A549 (cell line): ENCODE data around the gene GHITM.

Source experiments
- CEBPB ChIP-seq, 2 experiments: fragments of >200 bp in 1 of 2; sonication (Bioruptor Twin) in 1 of 2; formaldehyde crosslinking in 1 of 2; IDR thresholded peaks; 2 replicates each; pipeline ENCODE4 v1.6.1; 2012 to 2016
- CHD2 ChIP-seq: fragments of 150-350 bp; IDR thresholded peaks from 2 replicates; pipeline ENCODE4 v1.6.1; 2014; ENCODE audit warnings: low read length; ENCODE audit not compliant: partially characterized antibody
- RAD21 ChIP-seq, 2 experiments: fragments of >200 bp in 1 of 2; sonication (Bioruptor Twin) in 1 of 2; formaldehyde crosslinking in 1 of 2; IDR thresholded peaks in 1 of 2; conservative IDR thresholded peaks in 1 of 2; 2 replicates in 1 of 2; 3 replicates in 1 of 2; pipeline ENCODE4 v1.6.1; 2012 to 2018; ENCODE audit warnings: inconsistent platforms in 1 of 2
- RNF2 ChIP-seq: fragments of 200-600 bp; sonication (generic); IDR thresholded peaks from 2 replicates; pipeline ENCODE4 v1.6.1; 2016; ENCODE audit warnings: low read depth, mild to moderate bottlenecking, antibody characterized with exemption, moderate library complexity, borderline replicate concordance
- ZFP36 ChIP-seq: fragments of 450-650 bp; IDR thresholded peaks from 2 replicates; pipeline ENCODE4 v1.6.1; 2014; ENCODE audit warnings: borderline replicate concordance; ENCODE audit not compliant: partially characterized antibody
- TF ChIP-seq, protein P1 (sequence below): fragments of >200 bp; sonication (Bioruptor Twin); formaldehyde crosslinking; IDR thresholded peaks from 3 replicates; pipeline ENCODE4 v1.5.1; 2016
- TF ChIP-seq, protein P2 (sequence below): fragments of 200-600 bp; sonication (generic); IDR thresholded peaks from 2 replicates; pipeline ENCODE4 v1.6.1; 2016; ENCODE audit warnings: antibody characterized with exemption, mild to moderate bottlenecking, moderate library complexity

DNA sequence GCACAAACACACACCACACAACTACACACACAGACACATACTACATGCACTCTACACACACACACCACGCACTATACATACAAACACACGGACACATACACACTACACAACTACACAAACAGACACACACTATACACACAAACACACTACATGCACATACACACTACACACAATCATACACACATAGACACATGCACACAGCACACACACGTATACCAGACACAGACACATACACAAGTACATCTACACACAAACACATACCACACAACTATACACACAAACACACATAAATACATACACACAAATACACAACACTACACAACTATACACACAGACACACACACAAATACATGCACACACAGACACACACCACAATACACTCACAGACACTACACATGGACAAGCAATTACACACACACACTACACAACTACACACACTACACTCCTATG lies 38.9 kb downstream of the GHITM start:
- TF ChIP-seq, protein P1, sequence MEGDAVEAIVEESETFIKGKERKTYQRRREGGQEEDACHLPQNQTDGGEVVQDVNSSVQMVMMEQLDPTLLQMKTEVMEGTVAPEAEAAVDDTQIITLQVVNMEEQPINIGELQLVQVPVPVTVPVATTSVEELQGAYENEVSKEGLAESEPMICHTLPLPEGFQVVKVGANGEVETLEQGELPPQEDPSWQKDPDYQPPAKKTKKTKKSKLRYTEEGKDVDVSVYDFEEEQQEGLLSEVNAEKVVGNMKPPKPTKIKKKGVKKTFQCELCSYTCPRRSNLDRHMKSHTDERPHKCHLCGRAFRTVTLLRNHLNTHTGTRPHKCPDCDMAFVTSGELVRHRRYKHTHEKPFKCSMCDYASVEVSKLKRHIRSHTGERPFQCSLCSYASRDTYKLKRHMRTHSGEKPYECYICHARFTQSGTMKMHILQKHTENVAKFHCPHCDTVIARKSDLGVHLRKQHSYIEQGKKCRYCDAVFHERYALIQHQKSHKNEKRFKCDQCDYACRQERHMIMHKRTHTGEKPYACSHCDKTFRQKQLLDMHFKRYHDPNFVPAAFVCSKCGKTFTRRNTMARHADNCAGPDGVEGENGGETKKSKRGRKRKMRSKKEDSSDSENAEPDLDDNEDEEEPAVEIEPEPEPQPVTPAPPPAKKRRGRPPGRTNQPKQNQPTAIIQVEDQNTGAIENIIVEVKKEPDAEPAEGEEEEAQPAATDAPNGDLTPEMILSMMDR = no peak
- TF ChIP-seq ZFP36 = no peak
- no peak for TF ChIP-seq RAD21 (conservative IDR thresholded peaks at IDR 0.05 in 1 of 2, IDR thresholded peaks at IDR 0.05 in 1 of 2)
- no peak for TF ChIP-seq CHD2
- TF ChIP-seq RNF2 = no peak
- TF ChIP-seq, protein P2, sequence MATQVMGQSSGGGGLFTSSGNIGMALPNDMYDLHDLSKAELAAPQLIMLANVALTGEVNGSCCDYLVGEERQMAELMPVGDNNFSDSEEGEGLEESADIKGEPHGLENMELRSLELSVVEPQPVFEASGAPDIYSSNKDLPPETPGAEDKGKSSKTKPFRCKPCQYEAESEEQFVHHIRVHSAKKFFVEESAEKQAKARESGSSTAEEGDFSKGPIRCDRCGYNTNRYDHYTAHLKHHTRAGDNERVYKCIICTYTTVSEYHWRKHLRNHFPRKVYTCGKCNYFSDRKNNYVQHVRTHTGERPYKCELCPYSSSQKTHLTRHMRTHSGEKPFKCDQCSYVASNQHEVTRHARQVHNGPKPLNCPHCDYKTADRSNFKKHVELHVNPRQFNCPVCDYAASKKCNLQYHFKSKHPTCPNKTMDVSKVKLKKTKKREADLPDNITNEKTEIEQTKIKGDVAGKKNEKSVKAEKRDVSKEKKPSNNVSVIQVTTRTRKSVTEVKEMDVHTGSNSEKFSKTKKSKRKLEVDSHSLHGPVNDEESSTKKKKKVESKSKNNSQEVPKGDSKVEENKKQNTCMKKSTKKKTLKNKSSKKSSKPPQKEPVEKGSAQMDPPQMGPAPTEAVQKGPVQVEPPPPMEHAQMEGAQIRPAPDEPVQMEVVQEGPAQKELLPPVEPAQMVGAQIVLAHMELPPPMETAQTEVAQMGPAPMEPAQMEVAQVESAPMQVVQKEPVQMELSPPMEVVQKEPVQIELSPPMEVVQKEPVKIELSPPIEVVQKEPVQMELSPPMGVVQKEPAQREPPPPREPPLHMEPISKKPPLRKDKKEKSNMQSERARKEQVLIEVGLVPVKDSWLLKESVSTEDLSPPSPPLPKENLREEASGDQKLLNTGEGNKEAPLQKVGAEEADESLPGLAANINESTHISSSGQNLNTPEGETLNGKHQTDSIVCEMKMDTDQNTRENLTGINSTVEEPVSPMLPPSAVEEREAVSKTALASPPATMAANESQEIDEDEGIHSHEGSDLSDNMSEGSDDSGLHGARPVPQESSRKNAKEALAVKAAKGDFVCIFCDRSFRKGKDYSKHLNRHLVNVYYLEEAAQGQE = no peak
- TF ChIP-seq CEBPB (IDR thresholded peaks at IDR 0.05) = no peak
